ENCODE measurements around the gene MYO10. TPM values are rescaled to one million over a fixed set of nuclear protein-coding genes. Genes with fewer than 3 reads are reported as not detected.

The MYO10 gene
- total RNA-seq, 4 donors from 2014 or later: 51.6 to 190 (median 72.9) TPM

DNA sequence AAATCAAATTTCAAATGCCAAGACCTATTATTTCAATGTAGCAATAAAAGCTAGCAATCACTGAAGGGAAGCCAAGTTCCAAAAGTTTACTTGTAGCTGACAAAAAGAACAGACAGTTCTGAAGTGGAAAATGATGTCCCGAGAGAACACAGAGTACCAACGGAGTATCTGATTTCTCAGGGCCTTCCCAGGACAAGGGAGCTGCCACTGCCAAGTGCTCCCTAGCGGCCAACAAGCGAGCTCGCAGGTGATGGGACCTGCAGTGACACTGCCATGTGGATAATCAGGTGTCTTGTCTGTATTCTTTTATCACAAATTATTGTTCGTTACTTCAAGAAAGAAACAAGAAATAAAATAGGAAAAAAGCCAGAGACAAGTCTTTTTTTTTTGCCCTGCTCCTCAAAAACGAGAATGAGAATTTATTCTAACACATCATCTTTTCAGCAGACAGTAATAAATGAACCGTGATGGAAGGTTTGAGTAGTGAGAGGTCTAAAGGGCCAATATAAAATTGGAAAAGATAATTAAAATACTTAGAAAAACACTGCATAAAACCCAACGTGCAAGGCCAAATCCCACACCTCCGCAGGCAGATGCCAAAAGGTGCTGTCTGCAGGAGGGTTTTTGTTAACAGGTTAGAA lies 159.4 kb downstream of the MYO10 start:
- in situ Hi-C loops (cut with MboI; ENCODE audit: low pct_ligation_motif_present in 1 of 4, low pct_unique_long_range_greater_than_20kb in 1 of 4, low sequenced_read_pairs in 3 of 4): loop anchor here in 1 of 4 donors (25.0 kb wide), 1 partner anchor 1536 kb away; no protein-coding TSS in a partner anchor
- Histone ChIP-seq H3K4me1 (no peaks in the 10 kb centered on the region), H3K27me3 (no peaks in the 10 kb centered on the region), H3K27ac (no peak overlapping the region), H3K36me3 (no peaks in the 10 kb centered on the region), H3K9me3 (no peaks in the 10 kb centered on the region), H3K4me3 (no peak overlapping the region)
- 64 to 71% methylated on average over 7 to 10 of the region's 10 CpGs for WGBS, 2 donors (ENCODE audit: low coverage in 1 of 2)
- TF ChIP-seq EP300 (IDR thresholded peaks at IDR 0.05; ENCODE audit: low read depth): no peak
- TF ChIP-seq POLR2A (IDR thresholded peaks at IDR 0.05): no peak
- TF ChIP-seq, protein P1, sequence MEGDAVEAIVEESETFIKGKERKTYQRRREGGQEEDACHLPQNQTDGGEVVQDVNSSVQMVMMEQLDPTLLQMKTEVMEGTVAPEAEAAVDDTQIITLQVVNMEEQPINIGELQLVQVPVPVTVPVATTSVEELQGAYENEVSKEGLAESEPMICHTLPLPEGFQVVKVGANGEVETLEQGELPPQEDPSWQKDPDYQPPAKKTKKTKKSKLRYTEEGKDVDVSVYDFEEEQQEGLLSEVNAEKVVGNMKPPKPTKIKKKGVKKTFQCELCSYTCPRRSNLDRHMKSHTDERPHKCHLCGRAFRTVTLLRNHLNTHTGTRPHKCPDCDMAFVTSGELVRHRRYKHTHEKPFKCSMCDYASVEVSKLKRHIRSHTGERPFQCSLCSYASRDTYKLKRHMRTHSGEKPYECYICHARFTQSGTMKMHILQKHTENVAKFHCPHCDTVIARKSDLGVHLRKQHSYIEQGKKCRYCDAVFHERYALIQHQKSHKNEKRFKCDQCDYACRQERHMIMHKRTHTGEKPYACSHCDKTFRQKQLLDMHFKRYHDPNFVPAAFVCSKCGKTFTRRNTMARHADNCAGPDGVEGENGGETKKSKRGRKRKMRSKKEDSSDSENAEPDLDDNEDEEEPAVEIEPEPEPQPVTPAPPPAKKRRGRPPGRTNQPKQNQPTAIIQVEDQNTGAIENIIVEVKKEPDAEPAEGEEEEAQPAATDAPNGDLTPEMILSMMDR (IDR thresholded peaks at IDR 0.05): no peak
- TF ChIP-seq POLR2AphosphoS5 (IDR thresholded peaks at IDR 0.05): no peak
- intact Hi-C loops (cut with DNase I; ENCODE audit: low total_unique reads): no loop called here
- no peak for DNase-seq

DNA sequence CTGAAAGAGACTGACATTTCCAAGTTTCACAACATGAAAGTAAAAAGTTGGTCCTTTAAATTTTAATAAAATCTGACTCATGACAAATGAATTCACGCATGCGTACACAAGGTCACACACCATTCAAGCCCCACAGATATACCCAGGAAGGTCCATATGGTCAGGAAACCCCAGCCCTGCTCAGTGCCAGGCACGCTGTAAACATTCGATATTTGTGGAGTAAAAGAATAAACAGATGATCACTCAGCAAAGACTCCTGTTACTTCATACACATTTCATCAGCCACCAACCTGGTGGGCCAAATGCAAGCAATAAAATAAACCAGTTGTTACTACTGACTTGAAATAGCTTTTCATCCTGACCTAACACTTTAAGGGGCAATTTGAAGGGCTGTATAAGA lies 161.3 kb downstream of the MYO10 start:
- Histone ChIP-seq H3K4me3 (no peak overlapping the region), H3K36me3 (no peaks in the 10 kb centered on the region), H3K4me1 (no peaks in the 10 kb centered on the region), H3K9me3 (no peaks in the 10 kb centered on the region), H3K27ac (no peak overlapping the region), H3K27me3 (no peaks in the 10 kb centered on the region)
- intact Hi-C loops (cut with DNase I; ENCODE audit: low total_unique reads): no loop called here
- TF ChIP-seq POLR2A (IDR thresholded peaks at IDR 0.05) (no peak), EP300 (IDR thresholded peaks at IDR 0.05; ENCODE audit: low read depth) (no peak), POLR2AphosphoS5 (IDR thresholded peaks at IDR 0.05) (no peak)
- TF ChIP-seq, protein P1 (IDR thresholded peaks at IDR 0.05): no peak
- no peak for DNase-seq
- 79 to 80% methylated on average over 2 to 4 of the region's 4 CpGs for WGBS, 2 donors (ENCODE audit: low coverage in 1 of 2)
- in situ Hi-C loops (cut with MboI; ENCODE audit: low pct_ligation_motif_present in 1 of 4, low pct_unique_long_range_greater_than_20kb in 1 of 4, low sequenced_read_pairs in 3 of 4): loop anchor here in 1 of 4 donors (25.0 kb wide), 1 partner anchor 1537 kb away; no protein-coding TSS in a partner anchor

DNA sequence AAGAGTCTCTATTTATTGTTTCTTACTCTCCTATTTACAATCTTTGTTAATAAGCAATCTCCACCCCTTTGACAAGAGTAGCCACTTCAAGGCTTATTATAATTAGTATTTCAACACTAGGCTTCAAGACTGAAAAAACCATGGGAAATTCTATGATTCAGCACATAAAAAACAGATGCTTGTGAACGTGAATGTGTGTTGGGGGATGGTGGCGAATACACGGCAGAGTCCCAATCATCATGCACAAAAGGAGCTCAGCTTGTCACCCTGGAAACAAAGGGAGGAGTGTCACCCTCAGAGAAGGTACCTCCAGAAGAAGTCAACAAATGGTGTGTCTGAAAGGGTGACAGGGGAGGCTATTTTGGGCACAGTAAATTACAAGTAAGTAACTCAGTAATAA lies 162.1 kb downstream of the MYO10 start:
- H3K36me3 ChIP-seq: no peaks in the 10 kb centered on the region
- H3K4me3 ChIP-seq: no peak overlapping the region
- no peaks in the 10 kb centered on the region for H3K27me3 ChIP-seq
- 61 to 69% methylated on average over 3 of the region's 3 CpGs for WGBS, 2 donors (ENCODE audit: low coverage in 1 of 2)
- DNase-seq: no peak
- no peaks in the 10 kb centered on the region for H3K9me3 ChIP-seq
- no peaks in the 10 kb centered on the region for H3K4me1 ChIP-seq
- in situ Hi-C loops (cut with MboI; ENCODE audit: low pct_ligation_motif_present in 1 of 4, low pct_unique_long_range_greater_than_20kb in 1 of 4, low sequenced_read_pairs in 3 of 4) (no loop called here), intact Hi-C loops (cut with DNase I; ENCODE audit: low total_unique reads) (no loop called here)
- TF ChIP-seq POLR2A (IDR thresholded peaks at IDR 0.05) (no peak), EP300 (IDR thresholded peaks at IDR 0.05; ENCODE audit: low read depth) (no peak), POLR2AphosphoS5 (IDR thresholded peaks at IDR 0.05) (no peak)
- TF ChIP-seq, protein P1 (IDR thresholded peaks at IDR 0.05): no peak
- H3K27ac ChIP-seq: no peak overlapping the region

DNA sequence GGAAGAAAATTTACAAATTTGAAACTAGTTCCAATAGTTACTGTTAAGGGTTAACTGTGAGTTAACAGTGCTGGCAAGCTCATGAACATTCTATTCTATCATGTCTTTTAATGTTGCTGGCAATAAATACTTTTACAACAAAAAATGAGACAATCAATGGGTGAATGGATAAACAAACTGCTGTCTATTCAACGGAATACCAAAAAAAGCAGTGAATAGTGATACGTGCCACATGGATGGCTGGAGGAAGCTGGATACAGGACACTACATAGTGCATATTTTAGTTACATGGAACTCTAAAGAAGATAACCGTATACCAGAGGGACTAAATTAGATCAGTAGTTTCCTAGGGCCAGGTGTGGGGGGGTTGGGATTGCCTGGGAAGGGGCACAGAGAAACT lies 163.5 kb downstream of the MYO10 start:
- Histone ChIP-seq H3K4me1 (no peaks in the 10 kb centered on the region), H3K36me3 (no peaks in the 10 kb centered on the region), H3K4me3 (no peak overlapping the region), H3K9me3 (no peaks in the 10 kb centered on the region), H3K27me3 (no peaks in the 10 kb centered on the region), H3K27ac (no peak overlapping the region)
- in situ Hi-C loops (cut with MboI; ENCODE audit: low pct_ligation_motif_present in 1 of 4, low pct_unique_long_range_greater_than_20kb in 1 of 4, low sequenced_read_pairs in 3 of 4): no loop called here
- TF ChIP-seq, protein P1 (IDR thresholded peaks at IDR 0.05): no peak
- TF ChIP-seq POLR2A (IDR thresholded peaks at IDR 0.05) (no peak), POLR2AphosphoS5 (IDR thresholded peaks at IDR 0.05) (no peak), EP300 (IDR thresholded peaks at IDR 0.05; ENCODE audit: low read depth) (no peak)
- 60 to 77% methylated on average over 3 of the region's 3 CpGs for WGBS, 2 donors (ENCODE audit: low coverage in 1 of 2)
- DNase-seq: no peak
- intact Hi-C loops (cut with DNase I; ENCODE audit: low total_unique reads): no loop called here
